ENCODE measurements around the gene ALX4. TPM values are rescaled to one million over a fixed set of nuclear protein-coding genes. Genes with fewer than 3 reads are reported as not detected.

The ALX4 gene
- not detected for total RNA-seq

DNA sequence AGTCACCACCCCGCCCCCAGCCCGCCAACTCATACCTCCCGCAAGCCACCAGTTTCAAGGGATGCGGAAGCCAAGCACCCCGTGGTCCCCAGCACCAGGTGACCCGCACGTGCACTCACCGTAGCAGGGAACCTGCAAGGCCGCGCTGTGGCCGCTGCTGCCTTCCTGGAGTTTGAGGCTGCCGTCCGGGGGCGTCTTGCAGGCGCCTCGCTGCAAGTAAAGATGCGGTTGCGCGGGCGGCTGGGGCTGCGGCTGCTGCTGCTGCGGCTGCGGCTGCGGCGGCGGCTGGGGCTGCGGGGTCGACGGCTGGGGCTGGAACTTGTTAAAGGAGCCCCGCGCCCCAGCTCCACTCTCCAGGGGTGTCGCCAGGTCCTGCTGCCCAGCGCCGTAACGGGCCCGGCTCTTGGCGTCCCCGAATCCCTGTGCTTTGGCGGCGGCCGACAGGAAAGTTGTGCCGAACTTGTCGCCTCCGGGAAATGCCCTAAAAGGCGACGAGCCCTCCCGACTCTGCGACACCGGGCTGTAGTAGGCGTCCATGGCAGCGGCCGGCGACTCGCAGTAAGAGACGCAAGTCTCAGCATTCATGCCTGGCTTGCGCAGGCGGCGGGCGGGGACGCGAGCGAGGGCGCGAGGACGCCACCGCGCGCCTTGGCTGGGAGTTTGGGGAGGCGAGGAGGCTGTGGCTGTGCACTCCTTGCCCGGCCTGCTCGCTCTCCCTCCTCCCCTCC is at the start of gene ALX4:
Gene ALX4 (minus strand): TSS at position 662 of the 728 bp plus-strand sequence. CDS start 77 bp downstream, at position 585.
- no peak for DNase-seq

DNA sequence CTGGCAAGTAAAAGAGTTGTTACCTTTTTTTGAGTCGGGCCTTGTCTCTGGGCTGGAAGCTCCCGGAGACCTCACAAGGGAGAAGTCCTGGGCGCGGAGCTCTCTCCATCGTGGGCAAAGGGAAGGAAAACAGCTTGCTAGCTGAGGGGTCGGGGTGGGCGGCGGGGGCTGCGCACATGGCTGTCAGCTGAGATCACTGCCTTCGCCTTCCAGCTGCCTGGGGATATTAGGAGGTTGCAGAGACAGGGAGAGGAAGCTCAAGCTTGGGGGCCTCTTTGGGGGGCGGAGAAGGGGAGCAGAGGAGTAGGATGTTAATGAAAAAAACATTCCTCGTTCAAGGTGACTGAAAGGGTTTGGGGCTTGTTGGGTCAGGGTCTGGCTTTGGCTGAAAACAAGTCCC is 49.2 kb upstream of the ALX4 start:
- DNase-seq: no peak

DNA sequence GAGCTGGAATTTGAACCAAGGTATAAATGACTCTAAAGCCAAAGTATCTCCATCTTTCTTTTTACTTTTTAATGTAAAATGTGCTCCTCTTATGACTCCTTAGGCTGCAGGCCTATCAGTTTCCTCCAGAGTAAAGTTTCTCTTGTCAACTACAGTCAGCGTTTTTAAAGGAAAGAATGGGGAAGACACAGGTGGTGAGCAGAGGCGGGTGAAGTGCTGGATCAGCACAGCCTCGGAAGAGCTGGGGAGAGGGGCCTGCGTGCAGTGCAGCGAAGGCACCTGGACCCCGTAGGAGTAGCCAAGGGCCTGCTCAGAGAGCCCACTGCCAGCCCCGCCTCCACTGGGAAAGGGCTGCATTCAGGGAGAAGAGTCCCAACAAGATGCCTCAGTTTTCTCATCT is 48.8 kb upstream of the ALX4 start:
- no peak for DNase-seq

DNA sequence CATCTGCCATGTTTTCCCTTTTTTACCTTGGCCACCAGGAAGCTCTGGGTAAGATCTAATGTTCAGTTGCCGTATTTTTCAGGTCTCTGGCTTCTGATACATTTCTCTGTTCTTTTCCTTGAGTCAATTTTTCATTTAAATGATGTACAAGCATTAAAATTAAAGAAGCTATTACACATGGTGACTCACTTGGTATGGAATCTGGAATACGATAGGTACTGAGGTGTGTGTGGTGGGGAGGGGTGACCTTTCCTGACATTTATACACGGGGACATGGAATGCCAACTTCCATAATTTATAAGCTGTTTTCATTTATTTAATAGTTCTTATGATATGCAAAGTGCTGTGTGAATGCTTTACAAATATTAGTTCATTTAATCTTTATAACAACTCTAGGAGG is 47.8 kb upstream of the ALX4 start:
- no peak for DNase-seq

DNA sequence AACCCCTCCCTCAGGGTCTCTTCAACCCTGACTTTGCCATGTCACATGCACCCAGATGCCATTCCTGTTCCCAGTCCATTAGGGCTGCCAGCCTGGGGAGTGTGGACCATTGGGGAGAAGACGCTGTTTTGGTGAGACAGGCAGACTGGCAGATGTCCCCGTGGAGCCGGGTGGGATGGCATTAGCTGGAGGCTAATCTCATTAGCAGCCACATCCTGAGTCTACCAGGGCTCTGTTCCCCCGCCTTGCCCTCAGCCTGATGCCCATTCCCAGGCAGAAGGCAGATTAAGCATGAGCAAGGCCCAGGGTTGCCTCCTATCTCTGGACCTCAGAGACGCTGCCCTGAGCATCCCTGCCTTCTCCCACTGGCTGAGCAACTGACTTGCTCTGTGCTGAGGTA is 46.4 kb upstream of the ALX4 start:
- DNase-seq: no peak

DNA sequence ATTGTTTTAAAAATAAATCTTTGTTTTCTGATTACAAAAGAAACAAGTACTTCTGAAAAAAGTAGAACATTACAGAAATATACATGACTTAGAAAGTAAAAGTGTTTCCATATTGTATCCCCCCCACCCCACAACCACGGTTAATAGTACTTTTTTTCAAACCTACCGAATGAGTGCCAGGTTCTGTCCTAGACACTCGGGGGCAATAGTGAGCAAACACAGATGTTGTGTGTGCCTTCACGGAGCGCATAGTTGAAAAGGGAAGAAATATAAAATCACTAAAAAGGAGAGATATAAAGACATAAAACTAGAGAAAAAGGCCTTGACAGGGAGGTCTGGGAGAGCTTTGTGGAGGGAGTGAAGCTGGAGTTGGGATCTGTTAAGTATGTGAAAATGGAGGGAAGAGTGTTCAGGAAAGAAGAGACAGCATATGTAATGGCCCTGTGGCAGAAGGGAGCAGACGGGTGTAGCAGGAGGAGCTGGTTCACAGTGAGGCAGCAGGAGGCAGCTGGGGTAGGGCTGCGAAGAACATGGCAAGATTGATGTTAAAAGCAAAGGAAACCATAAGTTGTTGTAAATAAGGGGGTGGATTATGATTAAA is 42.1 kb upstream of the ALX4 start:
- DNase-seq: no peak

DNA sequence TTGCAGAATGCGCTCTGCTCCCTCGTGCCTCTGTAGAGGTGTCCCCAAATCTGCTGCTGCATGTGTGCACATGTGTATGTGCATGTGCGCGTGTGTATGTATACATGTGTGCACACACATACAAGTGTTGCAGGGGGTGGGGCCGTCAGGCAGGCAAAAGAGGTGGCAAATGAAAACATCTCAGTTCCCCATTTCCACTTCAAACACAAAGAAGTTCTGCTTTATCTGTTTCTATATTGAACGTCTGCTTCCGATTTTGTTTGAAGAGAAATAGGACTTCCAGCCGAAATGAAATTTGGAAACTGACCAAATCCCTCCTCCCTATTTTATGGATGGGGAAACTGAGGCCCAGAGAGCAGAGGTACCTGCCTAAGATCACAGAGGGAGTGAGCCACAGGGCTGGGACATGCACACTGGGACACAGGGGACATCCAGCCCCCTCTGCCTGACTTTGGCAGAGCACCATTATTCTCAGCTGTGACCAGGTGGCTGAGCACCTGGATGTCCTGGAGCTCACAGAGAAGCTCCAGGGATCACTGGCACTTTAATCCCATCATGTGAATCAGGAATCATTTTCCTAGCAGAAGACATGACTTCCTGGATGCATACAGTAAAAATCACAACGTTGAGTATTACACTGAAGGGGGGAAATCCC is 41.2 kb upstream of the ALX4 start:
- DNase-seq: no peak

DNA sequence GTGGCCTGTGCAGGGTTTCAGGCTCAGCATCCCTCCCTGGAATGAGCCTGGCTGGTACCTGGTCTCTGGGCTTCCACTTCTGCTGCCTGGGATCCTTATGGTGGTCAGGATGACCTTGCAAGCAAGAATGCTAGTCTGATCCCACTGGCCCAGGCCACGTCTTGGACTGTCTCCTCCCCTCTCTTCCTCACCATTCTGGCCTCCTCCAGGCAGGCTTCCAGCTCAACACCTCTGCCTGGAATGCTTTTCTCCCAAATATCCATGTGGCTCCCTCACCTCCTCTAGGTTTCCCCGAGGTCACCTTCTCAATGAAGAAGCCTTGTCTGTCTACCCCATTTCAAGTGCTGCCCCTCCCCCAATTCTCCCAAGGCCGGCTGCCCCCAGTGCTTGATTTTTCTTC is 39.4 kb upstream of the ALX4 start:
- DNase-seq: no peak

DNA sequence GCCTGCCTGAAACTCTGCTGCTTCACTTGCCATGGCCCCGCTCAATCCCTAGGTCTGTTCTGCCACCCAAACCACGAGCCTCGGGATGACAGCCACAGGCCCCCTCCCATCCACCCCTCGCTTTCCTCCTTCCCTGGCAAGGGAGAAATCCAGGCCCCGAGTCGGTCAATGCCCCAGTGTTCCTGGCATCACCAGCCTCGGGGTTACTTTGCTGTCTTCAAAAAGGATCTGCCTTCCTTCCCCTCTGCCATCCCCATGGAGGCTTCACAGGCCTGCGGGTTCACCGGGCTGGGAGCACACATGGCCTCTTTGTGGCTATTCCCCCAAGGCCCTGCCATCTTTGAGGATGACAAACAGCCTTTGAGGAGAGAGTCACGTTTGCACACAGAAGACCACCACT is 38.8 kb upstream of the ALX4 start:
- DNase-seq: no peak

DNA sequence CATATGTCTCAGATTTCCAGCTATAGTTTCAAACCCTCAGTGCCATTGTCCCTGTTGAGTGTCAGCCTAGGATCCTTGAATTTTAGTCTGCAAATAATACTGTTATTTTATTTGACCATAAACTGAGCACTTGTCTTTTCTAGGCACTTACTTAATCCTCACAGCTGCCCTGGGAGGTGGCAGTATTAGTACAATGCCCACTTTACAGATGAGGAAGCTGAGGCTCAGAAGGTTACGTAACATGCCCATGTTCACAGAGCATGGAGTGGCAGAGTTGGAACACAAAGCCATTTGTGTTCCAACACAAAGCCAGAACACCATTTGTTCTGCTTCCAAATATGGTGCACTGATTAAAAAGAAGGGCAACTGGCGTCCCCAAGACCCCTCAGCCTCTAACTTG is 38.2 kb upstream of the ALX4 start:
- no peak for DNase-seq

DNA sequence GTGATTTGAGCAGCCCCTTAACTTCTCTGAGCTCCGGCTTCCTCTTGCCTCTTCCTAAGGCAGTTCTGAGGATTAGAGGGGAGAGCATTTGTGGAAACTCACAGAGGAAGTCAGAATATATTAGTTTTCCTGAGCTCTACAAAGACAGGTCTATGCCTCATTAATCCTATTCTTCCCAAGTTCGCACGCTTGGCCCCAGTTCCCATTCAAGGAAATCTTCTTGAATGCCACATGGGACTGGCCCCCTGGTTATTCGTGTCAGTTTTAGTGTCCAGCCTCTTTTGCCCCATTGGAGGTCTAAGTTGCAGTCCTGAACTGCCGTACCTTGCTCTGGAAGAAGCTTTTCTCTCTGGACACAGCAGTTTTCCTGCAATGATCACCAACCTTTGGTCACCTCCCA is 37.6 kb upstream of the ALX4 start:
- no peak for DNase-seq

DNA sequence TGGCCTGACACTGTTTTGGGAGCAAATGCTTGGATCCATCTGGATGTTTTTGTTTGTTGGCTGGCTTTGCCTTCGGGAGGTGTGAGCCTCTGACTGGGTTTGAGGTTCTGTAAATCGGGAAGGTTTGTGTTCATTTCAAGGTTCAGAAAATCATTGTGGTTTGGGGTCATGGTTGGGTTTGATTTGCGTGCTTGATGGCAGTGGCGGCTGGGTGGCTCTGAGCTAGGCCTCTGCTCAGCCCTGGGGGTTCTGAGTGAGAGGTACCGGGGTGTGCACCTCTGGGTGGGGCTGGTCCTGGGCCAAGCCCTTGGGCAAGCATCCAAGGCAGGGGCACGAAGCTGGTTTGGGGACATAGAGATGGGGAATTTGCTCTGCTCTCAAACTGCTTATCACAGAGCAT is 37.0 kb upstream of the ALX4 start:
- no peak for DNase-seq

DNA sequence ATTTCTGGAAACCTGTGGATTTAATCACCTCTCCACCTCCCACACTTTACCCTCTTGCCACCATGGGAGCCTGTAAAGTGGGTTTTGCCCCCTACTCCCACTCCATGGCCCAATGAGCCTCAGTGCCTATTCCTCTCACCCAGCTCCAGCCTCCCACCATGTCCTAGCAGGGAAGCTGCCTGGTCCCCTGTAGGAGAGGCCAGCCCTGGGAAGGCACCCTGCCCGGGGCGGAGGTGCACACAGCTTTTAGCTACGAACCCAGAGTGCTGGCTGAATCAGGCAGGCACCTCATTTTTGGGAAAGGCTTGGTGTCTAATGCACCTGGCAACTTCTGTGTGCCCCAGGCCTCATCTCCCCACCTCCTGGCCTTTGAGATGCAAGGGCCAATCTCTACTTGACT is 35.8 kb upstream of the ALX4 start:
- DNase-seq: no peak

DNA sequence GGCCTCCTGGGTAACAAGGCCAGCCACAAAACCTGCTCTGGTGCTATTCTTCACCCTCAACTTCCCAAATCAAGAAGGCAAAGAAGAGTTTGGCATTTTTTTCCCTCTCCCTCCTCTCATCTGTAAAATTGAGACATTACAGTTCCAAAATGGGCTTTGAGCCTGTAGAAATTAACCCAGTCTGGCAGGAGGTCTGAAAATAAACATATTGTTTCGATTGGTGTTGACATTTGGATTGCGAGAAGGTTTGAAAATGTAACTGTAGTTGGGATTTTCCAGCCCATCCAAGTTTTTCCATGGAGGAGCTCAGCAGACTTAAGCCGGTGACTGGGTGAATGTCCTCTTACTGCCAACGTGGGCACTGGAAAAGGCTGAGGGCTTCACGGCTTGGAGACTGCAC is 35.0 kb upstream of the ALX4 start:
- DNase-seq: no peak

DNA sequence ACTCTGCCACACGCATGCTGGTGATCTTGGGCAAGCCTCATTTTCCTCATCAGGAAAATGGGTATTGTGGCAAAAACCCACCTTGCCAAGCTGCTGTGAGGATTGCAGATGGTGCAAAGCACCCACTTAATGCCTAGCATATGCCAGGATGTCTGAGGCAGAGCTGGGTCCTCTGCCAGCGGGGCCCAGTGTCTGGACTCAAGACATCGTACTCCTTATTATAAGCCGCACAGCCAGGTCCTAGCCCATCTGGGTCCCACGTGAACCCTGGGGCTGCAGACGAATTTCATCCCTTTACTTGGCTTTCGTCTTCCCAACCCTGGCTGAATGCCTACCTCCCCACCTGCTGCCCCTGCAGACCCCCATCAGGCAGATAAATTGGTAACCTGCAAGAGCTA is 34.5 kb upstream of the ALX4 start:
- DNase-seq: no peak

DNA sequence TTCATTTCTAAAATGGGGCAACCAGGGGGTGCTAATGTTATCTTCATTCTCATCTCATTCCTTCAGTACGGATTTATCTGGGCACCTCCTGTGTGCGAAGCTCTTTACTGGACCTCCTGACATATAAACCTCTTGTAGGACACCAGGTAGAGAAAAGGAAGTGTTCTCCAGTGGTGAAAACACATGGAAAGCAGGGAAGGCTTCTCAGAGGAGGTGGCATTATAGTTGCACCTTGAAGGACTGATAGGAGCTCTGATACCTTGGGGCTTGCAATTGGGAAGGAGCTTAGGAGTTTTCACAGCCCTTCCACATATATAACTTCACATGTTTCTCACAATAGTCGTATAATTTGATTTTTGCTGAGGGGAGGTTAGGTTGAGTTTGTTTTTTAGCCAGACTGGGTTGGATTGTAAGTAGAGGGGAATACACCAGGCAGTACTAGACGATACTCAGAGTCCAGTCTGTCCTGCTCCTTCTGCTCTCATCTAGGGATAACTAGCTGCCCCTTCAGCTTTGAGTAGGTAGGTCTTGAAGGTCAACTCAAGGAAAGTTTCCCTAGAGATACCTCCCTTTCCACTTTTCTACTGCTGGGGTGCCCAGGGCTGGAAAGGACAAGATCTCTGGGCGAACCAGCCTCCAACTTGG is 34.0 kb upstream of the ALX4 start:
- no peak for DNase-seq

DNA sequence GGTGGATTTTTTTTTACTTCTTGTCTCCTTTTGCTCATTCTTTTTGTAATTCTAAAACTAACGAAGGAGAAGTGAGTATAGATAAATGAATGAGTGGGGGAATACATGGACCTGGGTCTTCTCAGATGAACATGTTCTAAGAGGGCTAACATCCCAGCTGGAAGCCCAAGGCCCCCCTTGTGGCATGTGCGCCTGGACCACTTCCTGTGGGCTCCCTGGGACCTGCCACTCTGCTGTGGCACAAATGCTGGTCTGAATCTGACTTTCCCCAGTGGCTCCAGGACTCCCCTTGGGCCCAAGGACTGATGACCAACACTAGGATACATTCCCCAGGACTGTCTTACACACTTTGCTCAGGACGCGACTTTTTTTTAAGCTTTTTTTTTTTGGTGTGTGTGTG is 32.7 kb upstream of the ALX4 start:
- DNase-seq: no peak

DNA sequence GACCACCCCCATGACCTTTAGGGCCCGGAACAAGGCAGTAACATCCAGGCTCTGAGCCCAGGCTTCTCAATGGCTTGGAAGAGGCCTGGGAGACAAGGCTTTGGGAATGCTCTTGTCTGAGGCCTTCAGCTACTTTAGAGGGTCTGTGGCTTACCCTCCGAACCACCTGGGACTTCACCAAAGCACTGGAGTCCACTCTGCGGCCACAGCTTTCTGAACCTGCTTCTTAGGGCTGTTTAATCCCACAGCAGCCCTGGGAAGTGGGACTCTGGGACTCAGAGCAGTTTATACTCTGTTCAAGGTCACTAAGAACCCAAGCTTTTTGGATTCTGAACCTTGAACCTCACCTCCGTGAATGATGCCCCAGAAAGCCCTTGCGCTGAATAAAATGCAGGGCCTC is 30.7 kb upstream of the ALX4 start:
- no peak for DNase-seq

DNA sequence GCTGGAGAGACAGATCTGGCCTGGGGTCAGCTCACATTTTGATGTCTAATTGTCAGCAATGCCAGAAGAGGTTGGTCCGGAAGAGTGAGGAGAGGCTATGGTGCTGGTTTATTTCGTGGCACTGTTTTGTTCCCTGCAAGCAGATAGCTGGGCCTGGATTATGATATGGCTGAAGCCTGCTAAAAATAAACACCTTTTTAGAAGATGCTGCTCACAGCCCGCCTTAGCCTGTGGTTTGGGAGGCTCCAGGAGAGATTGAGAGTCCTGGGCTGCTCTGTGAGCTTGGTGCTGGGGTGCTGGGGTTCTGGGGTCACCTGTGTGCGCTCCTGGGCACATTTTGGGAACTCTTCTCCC is 29.6 kb upstream of the ALX4 start:
- DNase-seq: no peak

DNA sequence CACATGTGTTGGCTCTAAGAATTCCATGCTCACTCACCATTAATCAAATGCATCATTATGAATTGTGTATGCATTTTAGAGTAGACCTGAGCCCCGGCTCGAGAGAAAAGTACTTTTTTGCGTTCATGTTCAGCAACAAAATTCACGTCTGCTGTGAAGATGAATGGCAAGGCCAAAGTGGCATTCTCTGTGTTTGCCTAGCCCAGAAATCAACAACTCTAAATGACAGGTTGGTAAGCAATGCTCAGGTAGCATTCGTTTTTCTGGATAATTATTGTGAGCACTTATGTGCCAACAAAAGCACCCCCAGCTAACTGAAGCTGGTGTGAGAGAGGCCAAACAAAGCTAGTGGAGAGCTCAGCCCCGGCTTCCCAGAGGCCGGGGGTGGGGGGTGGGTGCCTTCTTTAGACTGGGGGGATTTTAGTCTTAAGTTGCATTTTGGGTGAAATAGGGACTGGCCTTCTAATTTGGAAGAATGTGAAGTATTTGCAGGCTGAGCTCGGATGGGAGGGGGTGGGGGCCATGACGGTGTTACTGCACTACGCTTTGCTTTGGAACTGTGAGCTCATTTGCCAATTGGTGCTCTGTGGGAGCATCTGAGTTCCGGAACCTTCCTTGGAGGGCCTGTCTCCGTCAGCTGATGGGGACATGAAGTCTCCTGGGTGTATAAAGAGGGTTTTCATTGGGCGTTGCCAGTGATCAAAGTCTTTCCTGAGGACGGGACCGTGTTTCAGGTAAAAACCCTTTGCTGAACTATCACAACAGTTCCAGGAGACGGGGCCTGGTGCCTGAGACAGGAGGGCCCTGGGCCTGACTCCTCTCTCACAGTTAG is 29.0 kb upstream of the ALX4 start:
- no peak for DNase-seq

DNA sequence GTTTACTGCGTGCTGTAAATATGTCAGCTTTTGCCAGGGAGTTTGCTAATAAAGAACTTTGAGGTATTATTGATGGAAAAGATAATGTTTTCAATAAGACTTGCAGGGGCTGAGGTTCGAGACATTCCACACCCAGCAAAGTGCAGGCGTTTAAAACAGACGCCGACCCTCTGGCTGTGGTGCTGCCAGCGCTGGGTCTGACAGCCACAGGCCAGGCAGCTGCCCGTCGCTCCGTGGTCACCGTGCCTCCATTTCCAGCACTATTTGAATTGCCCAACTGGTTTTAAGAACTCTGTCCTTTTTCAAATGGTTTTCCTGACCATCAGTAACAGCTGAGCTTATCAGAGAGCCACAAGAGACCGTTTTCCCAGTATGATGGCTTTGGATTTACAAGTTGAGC is 28.1 kb upstream of the ALX4 start:
- DNase-seq: no peak

DNA sequence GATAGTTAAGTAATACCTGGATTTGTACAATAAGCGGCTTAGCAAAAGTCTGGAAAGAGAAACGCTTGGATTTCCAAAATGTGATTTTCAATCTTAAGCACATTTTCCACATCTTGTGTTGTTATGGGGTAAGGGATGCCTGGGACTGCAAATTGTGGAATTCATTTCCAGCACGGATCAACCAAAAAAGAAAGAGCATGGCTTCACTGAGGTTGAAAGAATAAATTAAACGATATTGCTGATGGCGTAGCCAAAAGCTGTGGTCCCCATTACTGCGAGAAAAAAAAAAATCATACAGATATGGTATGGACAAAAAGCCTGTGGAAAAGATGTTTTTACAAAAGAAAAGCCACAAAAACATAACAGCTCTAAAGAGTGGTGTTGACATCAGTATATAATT is 26.0 kb upstream of the ALX4 start:
- DNase-seq: no peak
